IPS-11a (cell line): Measurements from ENCODE around the gene SNX22.

Source experiments
- H3K4me3 ChIP-seq: one replicate; pipeline ENCODE4 v1.5.1; 2013; ENCODE audit warnings: low read depth, low read length, control low read depth

The SNX22 gene

GRCh38 chr15:64193971-64194370, 42.4 kb downstream of the SNX22 start:
- no peak overlapping the region for H3K4me3 ChIP-seq

DNA sequence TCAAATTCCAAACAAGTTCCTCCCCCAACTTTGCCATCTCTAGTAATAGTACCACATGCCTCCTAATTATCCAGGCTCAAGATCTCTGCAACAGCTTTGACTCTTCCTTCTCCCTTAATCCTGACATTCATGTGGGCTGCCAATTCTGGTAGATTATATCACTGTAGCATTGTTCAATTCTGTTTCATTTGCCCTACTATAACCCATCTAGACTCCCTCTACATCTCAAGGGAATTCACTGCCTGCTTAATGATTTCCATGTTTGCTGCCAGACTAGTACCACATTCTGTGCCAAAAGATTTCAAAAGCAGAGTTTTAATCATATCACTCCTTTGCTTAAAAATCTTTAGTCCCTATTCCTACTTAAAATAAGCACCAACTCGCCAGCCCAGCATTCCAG, 45.9 kb downstream of the SNX22 start:
- no peak overlapping the region for H3K4me3 ChIP-seq

DNA sequence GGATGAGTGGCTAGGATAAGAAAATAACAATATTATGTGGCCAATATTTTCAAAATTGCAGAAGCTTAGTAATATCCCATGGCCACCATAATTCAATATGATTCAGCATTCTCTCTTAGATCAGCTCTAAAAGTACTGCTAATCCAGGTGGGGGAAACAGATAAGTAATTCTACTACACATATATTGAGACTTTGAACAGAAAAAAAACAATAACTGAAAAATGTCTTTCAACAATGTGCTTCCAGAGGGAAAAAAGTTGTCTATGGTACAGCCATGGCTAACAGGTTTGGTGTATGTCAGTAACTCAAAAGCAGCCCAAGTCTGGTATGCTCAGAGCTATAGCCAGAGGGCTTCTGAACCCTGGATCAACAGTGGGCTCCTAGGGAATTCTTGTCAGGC, 53.7 kb downstream of the SNX22 start:
- no peak overlapping the region for H3K4me3 ChIP-seq
